ENCODE data around the gene DPP7. TPM values are rescaled to one million over a fixed set of nuclear protein-coding genes. Genes with fewer than 3 reads are reported as not detected.

Gene DPP7
- total RNA-seq, 4 donors from 2014 or later, result 23.2 to 100 (median 76.8) TPM

- Histone ChIP-seq H3K27me3 (no peaks in the 10 kb centered on the region), H3K27ac (no peak overlapping the region), H3K9me3 (no peaks in the 10 kb centered on the region), H3K36me3 (no peaks in the 10 kb centered on the region), H3K4me3 (no peak overlapping the region), H3K4me1 (no peaks in the 10 kb centered on the region)
- DNase-seq, result no peak
- intact Hi-C loops (cut with DNase I; ENCODE audit: low total_unique reads), result no loop called here
- TF ChIP-seq POLR2A (IDR thresholded peaks at IDR 0.05) (no peak), CTCF (IDR thresholded peaks at IDR 0.05) (no peak)
These were observed 15.3 kb downstream of the DPP7 start for GRCh38 chr9:137099231-137099630.

- H3K4me3 ChIP-seq, result no peak overlapping the region
- intact Hi-C loops (cut with DNase I; ENCODE audit: low total_unique reads), result no loop called here
- no peaks in the 10 kb centered on the region for H3K36me3 ChIP-seq
- H3K4me1 ChIP-seq, result no peaks in the 10 kb centered on the region
- TF ChIP-seq CTCF (IDR thresholded peaks at IDR 0.05), result no peak
- TF ChIP-seq POLR2A (IDR thresholded peaks at IDR 0.05), result no peak
- DNase-seq, result no peak
- H3K27me3 ChIP-seq, result no peaks in the 10 kb centered on the region
- H3K9me3 ChIP-seq, result no peaks in the 10 kb centered on the region
- H3K27ac ChIP-seq, result no peak overlapping the region
These were observed 16.6 kb downstream of the DPP7 start for GRCh38 chr9:137097761-137098462.

GRCh38 chr9:137096785-137097546 lies 17.6 kb downstream of the DPP7 start:
- Histone ChIP-seq H3K27ac (no peak overlapping the region), H3K36me3 (no peaks in the 10 kb centered on the region), H3K4me1 (no peaks in the 10 kb centered on the region), H3K27me3 (no peaks in the 10 kb centered on the region), H3K9me3 (no peaks in the 10 kb centered on the region), H3K4me3 (no peak overlapping the region)
- no peak for DNase-seq
- TF ChIP-seq CTCF (IDR thresholded peaks at IDR 0.05) (no peak), POLR2A (IDR thresholded peaks at IDR 0.05) (no peak)
- intact Hi-C loops (cut with DNase I; ENCODE audit: low total_unique reads), result no loop called here

GRCh38 chr9:137095664-137096517 lies 18.6 kb downstream of the DPP7 start:
- Histone ChIP-seq H3K27me3 (no peaks in the 10 kb centered on the region), H3K4me3 (no peak overlapping the region), H3K9me3 (no peaks in the 10 kb centered on the region), H3K4me1 (no peaks in the 10 kb centered on the region), H3K27ac (no peak overlapping the region), H3K36me3 (no peaks in the 10 kb centered on the region)
- intact Hi-C loops (cut with DNase I; ENCODE audit: low total_unique reads), result no loop called here
- no peak for TF ChIP-seq CTCF (IDR thresholded peaks at IDR 0.05)
- TF ChIP-seq POLR2A (IDR thresholded peaks at IDR 0.05), result no peak
- no peak for DNase-seq
